ENCODE measurements around the gene VEGFC.

DNA sequence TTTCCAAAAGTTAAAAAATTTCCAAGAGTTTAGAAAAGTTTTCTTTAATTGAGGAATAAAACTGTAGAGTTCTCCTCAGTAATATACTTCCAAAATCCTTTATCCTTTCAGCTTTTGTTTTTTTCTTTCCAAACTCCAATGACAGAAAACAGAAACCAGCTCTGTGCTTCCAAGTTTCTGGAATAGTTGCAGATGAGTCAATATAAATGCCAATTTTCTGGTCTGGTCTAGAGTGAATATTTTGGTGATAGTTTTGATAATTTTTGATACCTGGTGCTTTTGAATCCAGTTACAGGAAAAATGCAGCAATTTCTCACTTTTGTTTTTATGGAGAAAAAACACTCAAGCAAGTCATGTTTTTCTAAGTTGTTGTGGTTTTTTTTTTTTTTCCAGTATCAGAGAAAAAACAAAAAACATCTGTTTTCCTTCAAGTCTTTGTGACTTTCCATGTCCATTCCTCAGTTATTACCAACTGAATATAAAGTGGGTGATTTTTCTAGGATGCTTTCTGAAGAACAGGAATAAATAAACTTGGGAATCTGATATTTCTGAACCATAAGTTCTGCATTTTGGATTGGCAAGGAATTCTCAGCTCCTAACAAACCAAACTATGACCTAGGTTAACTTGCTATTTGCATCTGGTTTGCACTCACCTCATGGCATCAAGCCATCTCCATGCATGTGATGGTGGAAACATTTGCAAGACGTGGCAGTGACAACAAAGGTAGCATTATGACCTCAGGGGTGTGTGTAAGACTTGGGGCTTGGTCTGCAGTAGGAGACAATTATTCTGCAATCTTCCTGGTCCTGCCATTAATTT is 139.1 kb downstream of the VEGFC start:
- TF ChIP-seq, protein P1, sequence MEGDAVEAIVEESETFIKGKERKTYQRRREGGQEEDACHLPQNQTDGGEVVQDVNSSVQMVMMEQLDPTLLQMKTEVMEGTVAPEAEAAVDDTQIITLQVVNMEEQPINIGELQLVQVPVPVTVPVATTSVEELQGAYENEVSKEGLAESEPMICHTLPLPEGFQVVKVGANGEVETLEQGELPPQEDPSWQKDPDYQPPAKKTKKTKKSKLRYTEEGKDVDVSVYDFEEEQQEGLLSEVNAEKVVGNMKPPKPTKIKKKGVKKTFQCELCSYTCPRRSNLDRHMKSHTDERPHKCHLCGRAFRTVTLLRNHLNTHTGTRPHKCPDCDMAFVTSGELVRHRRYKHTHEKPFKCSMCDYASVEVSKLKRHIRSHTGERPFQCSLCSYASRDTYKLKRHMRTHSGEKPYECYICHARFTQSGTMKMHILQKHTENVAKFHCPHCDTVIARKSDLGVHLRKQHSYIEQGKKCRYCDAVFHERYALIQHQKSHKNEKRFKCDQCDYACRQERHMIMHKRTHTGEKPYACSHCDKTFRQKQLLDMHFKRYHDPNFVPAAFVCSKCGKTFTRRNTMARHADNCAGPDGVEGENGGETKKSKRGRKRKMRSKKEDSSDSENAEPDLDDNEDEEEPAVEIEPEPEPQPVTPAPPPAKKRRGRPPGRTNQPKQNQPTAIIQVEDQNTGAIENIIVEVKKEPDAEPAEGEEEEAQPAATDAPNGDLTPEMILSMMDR (conservative IDR thresholded peaks at IDR 0.05 in 1 of 2, IDR thresholded peaks at IDR 0.05 in 1 of 2; ENCODE audit: extremely low read depth in 1 of 2, insufficient read depth in 1 of 2, low read depth in 1 of 2, low read length in 2 of 2): no peak
- TF ChIP-seq EZH2 (IDR thresholded peaks at IDR 0.05; ENCODE audit: borderline replicate concordance, low read length): no peak

Data from mammary epithelial cell (primary cell).